HG03039 (cell line): ENCODE measurements around the gene ALDH7A1.

Source experiments
- ATAC-seq: cut with Tn5 transposase; IDR thresholded peaks from one replicate; pipeline ENCODE4 v1.9.1; 2021; ENCODE audit warnings: mild to moderate bottlenecking, moderate library complexity; ENCODE audit not compliant: unreplicated experiment

Gene ALDH7A1

GRCh38 chr5:126509339-126509738 lies 85.7 kb downstream of the ALDH7A1 start:
- no peak for ATAC-seq

GRCh38 chr5:126508962-126509279 lies 86.1 kb downstream of the ALDH7A1 start:
- ATAC-seq = no peak

- no peak for ATAC-seq
Observed at GRCh38 chr5:126508251-126508961, 86.6 kb downstream of the ALDH7A1 start.

GRCh38 chr5:126506079-126506478 lies 88.9 kb downstream of the ALDH7A1 start:
- ATAC-seq = no peak

- no peak for ATAC-seq
Observed at GRCh38 chr5:126503602-126504104, 91.4 kb downstream of the ALDH7A1 start.

GRCh38 chr5:126501448-126501847 lies 93.6 kb downstream of the ALDH7A1 start:
- ATAC-seq = no peak

GRCh38 chr5:126499853-126500342 lies 95.1 kb downstream of the ALDH7A1 start:
- no peak for ATAC-seq

- ATAC-seq = no peak
Observed at GRCh38 chr5:126499278-126499677, 95.7 kb downstream of the ALDH7A1 start.

- no peak for ATAC-seq
Observed at GRCh38 chr5:126497506-126497905, 97.5 kb downstream of the ALDH7A1 start.

- no peak for ATAC-seq
Observed at GRCh38 chr5:126494393-126494792, 100.6 kb downstream of the ALDH7A1 start.

GRCh38 chr5:126492939-126493338 lies 102.1 kb downstream of the ALDH7A1 start:
- no peak for ATAC-seq

- no peak for ATAC-seq
Observed at GRCh38 chr5:126490167-126490940, 104.7 kb downstream of the ALDH7A1 start.

GRCh38 chr5:126488443-126489065 lies 106.5 kb downstream of the ALDH7A1 start:
- no peak for ATAC-seq

GRCh38 chr5:126487596-126487995 lies 107.4 kb downstream of the ALDH7A1 start:
- ATAC-seq = no peak

- ATAC-seq = no peak
Observed at GRCh38 chr5:126486332-126486731, 108.7 kb downstream of the ALDH7A1 start.

- ATAC-seq = no peak
Observed at GRCh38 chr5:126484253-126484652, 110.8 kb downstream of the ALDH7A1 start.

- no peak for ATAC-seq
Observed at GRCh38 chr5:126483156-126483555, 111.9 kb downstream of the ALDH7A1 start.

- ATAC-seq = no peak
Observed at GRCh38 chr5:126482591-126482990, 112.4 kb downstream of the ALDH7A1 start.

- ATAC-seq = no peak
Observed at GRCh38 chr5:126481243-126481642, 113.8 kb downstream of the ALDH7A1 start.
